GM06990 (cell line): ENCODE results near the gene TNNT3.

Source experiments
- DNase-seq: peaks from one replicate; pipeline ENCODE4 v3.0.0-alpha.2; 2011; ENCODE audit not compliant: insufficient read length; ENCODE audit errors: extremely low read depth
- H3K27me3 ChIP-seq: replicated peaks from 2 replicates; pipeline ENCODE4 v1.6.0; 2011; ENCODE audit warnings: low read length; ENCODE audit not compliant: control insufficient read depth, insufficient read depth
- H3K36me3 ChIP-seq: 2 replicates; pipeline ENCODE4 v1.5.1; 2011; ENCODE audit warnings: low read length; ENCODE audit not compliant: control insufficient read depth, insufficient read depth
- H3K4me3 ChIP-seq: replicated peaks from 2 replicates; pipeline ENCODE4 v1.5.1; 2011; ENCODE audit warnings: low read depth, mild to moderate bottlenecking, control low read depth, low read length
- CTCF ChIP-seq: IDR thresholded peaks from 2 replicates; pipeline ENCODE4 v1.5.1; 2011; ENCODE audit warnings: low read length, control low read depth, mild to moderate bottlenecking, inconsistent platforms; ENCODE audit not compliant: insufficient read depth, poor library complexity, severe bottlenecking

Gene TNNT3

GRCh38 chr11:1920128-1920908 is 815 bp downstream of the TNNT3 start:
- TF ChIP-seq CTCF = no peak
- no peak overlapping the region for H3K4me3 ChIP-seq
- no peak for DNase-seq
- no peaks in the 10 kb centered on the region for H3K36me3 ChIP-seq
- H3K27me3 ChIP-seq = no peaks in the 10 kb centered on the region; the same call in 1 of the 2 replicates

GRCh38 chr11:1920909-1921573 is 1.5 kb downstream of the TNNT3 start:
- H3K36me3 ChIP-seq = no peaks in the 10 kb centered on the region
- no peak for TF ChIP-seq CTCF
- no peak overlapping the region for H3K4me3 ChIP-seq
- H3K27me3 ChIP-seq = no peaks in the 10 kb centered on the region; the same call in 1 of the 2 replicates
- no peak for DNase-seq

- DNase-seq = no peak
- Histone ChIP-seq H3K36me3 (no peaks in the 10 kb centered on the region), H3K27me3 (no peaks in the 10 kb centered on the region; the same call in 1 of the 2 replicates), H3K4me3 (no peak overlapping the region)
- no peak for TF ChIP-seq CTCF
Measured at GRCh38 chr11:1921574-1922141, 2.2 kb downstream of the TNNT3 start.

- no peak overlapping the region for H3K4me3 ChIP-seq
- no peaks in the 10 kb centered on the region; the same call in 1 of the 2 replicates for H3K27me3 ChIP-seq
- no peak for TF ChIP-seq CTCF
- no peaks in the 10 kb centered on the region for H3K36me3 ChIP-seq
- DNase-seq = no peak
Measured at GRCh38 chr11:1922481-1923081, 3.1 kb downstream of the TNNT3 start.

GRCh38 chr11:1923201-1923956 is 3.9 kb downstream of the TNNT3 start:
- no peak for DNase-seq
- no peaks in the 10 kb centered on the region; the same call in 1 of the 2 replicates for H3K27me3 ChIP-seq
- H3K4me3 ChIP-seq = no peak overlapping the region
- no peaks in the 10 kb centered on the region for H3K36me3 ChIP-seq
- no peak for TF ChIP-seq CTCF
